Measurements from ENCODE around the gene CCKAR.
"Not testable (repeated sequence)": the region's sequence is repeated elsewhere in the genome, so short reads cannot be mapped to it uniquely, and the experiment has no call there.

The CCKAR gene

DNA sequence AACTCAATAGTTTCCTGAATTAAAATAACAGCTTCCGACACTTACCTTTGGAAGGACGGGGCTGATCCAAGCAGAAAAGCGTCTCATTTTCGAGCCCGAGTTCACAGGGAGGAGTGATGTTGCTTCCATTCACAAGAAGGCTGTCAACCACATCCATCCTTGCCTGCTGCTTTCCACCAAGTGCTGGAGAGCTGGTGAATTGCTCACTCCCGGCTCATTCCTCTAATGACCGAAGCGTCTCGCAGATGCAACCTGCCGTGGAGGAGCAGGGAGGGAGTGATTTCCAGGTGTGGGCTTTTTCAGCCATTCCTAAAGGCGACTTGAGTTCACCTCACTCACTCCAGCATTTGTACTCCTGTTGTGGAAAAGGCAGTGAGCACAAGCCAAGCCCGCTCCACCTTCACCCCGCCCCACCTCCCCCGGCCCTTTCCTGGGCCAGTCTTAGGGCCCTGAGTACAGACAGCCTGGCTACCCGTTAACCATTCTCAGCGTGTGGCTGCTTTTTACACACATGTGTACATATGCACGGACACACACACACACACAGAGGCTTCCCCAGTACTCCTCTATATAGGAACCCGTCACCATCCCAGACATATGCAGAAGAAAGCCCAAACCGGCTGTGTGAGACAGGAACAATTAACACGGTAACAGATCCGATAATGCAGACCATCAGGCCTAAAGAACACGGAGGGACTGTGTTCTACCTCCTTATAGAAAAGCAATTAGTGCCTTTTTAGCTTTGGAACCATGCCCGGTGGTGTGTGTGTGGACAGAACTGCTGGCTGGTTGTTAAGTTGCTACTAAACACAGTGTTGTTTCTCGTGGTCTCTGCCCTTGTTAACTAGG is at the start of gene CCKAR:
Gene CCKAR (minus strand): TSS at position 374 of the 849 bp plus-strand sequence. CDS start 217 bp downstream, at position 157.
- DNase-seq: peak in 2 of 51 donors; percentile 2 to 4

DNA sequence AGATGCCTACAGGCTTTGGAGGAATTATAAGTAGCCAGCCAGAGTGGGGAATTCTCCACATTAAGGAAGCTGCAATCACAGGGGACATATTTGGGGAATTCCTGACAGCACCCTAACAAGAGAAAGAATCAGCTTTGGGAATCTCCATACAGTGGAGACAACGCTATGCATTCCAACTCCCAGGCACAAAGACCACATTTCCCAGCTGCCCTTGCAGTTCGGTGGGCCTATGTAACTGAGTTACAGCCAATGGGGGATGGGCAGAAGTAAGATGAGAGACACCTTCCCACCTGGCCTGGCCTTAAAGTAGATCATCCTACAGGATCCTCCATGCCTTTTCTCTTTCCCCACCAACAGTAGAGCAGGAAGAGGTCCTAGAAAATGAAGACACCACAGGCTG is 43.4 kb upstream of the CCKAR start:
- DNase-seq: no peak

DNA sequence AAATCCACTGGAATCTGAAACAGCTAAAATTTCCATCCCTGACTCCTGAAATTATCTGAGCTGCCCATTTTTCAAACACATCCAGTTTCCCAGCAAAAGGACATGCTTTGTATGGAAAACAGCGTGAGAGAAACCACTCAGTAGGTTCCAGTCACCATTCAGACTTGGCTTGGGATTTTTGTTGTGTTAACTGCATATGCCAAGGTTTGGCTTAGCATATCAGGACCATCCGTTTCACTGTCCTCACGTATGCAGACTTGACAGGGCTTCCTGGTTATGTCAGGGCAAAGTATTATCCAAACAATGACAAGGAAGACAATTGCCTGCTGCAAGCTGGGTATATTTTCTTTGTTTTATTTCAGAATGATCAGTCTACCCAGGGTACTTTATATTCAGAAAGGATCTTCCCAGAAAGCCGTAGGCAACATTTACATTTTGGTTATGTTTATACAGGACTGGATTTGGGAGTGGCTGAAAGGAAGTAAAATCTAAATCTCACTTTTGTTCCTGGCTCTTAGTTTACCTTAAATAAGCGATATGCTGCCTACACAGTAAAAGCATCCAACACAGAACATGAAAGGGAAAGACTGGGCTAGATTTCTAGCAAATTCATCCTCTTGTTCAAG is 41.3 kb upstream of the CCKAR start:
- no peak for DNase-seq

- DNase-seq: no peak
These were observed 39.8 kb upstream of the CCKAR start for GRCh38 chr4:26530099-26530498.

GRCh38 chr4:26529479-26529878 is 39.2 kb upstream of the CCKAR start:
- peak in 5 of 51 donors; percentile 1 to 15 (median 5) for DNase-seq

DNA sequence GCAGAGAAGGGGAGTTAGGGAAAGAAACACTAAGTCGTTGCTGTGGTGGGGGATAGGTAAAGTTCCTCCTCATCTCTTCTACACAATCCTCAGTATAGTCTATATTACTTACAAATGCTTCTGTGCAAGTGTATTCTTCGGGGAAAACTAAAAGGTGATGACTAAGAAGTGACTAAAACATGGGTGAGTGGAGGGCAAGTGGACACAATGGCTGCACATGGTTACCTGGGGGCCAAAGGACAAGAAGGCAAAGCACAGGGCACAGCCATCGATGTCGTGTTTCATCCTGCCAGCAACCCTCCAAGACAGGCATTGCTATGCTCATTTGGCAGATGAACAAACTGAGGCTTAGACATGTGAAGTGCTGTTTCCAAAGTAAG is 35.5 kb upstream of the CCKAR start:
- DNase-seq: no peak

DNA sequence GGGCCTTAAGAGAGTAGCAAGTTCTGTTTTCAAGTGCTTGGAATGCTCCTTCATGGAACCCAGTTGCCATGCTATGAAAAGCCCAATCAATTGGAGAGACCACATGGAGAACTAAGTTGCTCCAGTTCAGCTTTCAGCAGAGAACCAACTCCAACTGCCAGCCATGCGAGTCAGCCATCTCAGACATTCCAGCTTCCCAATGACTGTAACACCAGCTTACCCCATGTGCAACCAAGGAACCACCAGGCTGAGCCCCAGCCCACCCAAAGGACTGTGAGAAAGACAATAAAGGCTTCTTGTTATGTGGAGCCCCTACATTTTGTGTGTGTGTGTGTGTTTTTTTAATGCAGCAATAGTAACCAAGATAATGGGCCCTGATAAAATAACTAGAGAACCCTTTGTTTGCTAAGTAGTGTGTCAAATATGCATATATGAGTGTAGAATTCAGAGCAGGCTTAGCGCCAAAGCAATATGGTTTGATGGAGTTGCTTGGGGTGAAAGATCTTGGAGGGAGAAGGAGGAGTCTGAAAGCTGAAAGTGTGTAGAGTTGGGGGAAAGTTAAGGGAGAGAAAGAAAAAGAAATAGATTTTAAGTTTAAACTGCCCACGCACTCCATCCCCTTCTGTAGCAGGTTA is 35.0 kb upstream of the CCKAR start:
- no peak for DNase-seq

DNA sequence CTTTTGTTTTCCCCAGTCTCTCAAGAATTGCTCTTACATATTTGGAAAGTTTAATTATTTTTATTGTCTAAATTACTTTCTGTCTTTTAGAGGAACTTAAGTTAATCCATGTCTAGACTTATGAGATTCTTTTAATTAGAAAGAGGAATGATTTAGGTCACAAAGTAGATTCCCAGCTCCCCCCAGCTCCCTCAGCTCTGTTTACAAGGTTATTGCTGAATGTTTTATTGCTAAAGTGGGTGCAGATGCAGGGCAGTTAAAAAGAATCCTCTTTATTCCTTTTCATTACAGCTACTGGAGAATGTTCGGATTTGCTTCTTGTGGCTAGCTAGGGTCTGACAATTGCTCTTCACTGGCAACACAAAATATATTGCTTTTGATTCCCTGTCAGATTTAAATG is 33.7 kb upstream of the CCKAR start:
- DNase-seq: no peak

DNA sequence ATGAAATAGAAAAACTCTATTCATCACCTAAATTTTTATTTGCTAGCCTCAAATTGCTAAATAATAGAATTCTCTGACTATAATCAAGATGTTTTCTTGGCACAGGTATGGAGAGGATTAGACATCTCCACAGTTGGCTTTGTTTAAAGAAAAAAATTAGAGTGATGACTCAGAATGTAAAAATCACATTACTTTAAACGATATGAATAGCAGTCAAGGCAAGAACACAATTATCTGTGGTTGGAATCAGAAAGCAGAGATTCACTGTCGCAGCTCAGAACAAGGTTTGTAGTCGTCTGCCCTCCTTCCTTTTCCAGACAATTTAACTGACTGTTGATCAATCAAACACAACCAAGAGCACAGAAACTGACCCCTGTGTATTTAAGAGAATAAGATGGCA is 32.2 kb upstream of the CCKAR start:
- peak in 1 of 51 donors; percentile 8 for DNase-seq

GRCh38 chr4:26520728-26521450 is 30.6 kb upstream of the CCKAR start:
- no peak for DNase-seq

- no peak for DNase-seq
These were observed 25.7 kb upstream of the CCKAR start for GRCh38 chr4:26515936-26516335.

DNA sequence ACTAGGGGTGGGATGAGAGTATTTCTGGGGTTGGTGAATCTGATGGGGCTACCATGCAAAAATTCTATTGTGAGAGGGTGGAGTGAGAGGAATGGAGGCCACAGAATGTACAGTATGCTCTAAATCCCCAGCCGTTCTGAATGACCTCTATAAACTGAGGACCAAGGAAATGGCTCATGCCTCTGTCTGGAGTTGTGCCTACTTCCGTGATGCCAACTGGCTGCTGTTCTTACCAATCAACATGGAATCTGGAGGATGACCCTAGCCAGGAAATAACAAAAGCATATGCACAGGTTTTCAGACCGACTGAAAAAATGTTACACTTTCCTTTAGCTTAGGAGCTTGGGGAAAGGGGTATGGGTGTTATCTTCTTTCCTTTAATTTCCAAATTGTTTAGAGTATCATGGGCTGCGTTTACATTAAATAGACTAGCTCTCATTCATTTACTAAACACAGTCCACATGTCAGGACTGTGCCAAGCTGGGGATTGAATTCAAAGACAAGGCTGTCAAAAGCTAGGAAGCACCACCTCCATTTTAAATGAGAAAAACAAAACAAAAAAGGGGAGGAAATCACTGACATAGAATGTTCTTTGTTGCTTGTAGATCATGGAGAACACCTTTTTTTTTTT is 20.2 kb upstream of the CCKAR start:
- no peak for DNase-seq

DNA sequence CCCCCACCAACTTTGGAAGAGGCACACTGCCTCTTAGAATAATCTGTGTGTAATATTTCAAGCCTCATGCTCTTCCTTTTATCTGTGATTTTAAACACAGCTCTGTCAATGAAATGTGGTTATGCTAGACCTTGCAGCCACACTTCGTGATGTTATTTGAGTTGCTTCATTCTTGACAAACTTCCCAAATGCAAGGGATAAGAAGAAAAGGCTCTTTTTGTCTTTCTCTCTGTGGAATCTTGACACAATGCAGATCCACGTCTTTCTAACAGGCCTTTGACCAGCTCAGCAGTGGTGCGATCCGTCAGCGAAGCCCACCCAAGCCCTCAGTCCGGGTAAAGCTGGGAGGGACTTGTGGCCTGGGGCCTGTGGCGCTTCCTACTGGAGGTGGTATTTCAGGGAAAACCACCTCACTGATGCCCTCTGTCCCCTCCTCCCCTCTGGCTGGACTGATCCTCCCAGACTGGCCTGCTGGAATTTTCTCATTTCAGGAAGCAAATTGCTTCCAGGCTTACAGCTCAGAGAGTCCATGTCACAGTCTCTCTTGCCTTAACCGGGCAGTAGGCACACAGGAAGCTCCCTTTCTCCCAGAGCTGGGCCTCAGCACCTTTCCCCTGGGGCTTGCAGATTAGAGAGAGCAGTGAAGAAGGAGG is 19.5 kb upstream of the CCKAR start:
- no peak for DNase-seq

DNA sequence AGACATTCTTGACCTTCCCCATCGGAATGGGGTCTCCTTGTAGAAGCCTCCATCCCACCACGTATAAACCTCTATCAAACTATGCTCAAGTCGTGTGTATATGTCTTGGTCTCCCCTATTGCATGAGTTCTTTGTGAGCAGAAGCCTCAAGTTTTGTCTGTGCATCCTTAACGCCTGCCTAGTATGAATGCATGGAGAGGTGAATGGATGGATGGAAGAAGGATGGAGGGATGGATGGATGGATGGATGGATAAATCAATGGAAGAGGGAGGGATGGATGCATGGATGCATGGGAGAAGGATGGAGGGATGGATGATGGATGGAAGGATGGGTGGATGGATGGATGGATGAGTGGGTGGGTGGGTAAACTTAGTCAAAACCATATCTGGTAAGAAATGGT is 17.0 kb upstream of the CCKAR start:
- no peak for DNase-seq

DNA sequence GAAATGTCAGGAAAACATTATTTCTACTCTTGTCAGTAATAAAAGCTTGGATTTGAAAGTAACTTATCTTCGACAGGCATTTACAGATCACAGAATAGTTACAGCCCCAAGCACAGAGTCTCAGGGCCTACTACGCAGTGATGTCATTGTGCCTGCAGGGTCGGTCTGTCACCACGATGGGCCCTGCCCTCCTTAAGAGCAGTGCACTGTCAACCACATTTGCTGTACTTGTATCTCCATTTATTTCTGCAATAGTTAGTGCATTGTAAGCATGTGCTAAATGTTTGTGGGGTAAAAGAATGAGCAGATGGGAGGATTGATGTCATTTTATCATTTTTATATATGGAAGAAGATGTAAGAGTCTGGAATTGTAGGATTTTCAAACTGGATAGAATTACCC is 13.6 kb upstream of the CCKAR start:
- DNase-seq: no peak

DNA sequence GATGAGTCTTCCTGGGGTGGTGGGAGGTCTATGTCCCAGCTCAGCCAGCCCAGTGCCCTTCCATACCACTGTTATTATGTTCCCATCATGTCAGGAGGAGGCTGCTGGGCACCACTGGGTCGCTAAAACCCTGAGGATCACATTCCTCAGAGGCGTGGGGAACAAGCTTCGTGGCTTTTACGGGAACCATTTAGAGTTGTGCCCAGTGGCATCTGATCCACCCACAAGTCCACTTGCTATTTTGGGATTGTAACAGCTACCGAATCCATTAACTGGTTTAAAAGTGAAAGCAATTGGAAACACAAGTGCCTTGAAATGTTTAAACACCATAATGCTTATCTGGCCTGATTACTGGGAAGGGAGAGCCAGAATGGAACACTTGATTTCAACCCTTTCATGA is 13.1 kb upstream of the CCKAR start:
- DNase-seq: no peak

DNA sequence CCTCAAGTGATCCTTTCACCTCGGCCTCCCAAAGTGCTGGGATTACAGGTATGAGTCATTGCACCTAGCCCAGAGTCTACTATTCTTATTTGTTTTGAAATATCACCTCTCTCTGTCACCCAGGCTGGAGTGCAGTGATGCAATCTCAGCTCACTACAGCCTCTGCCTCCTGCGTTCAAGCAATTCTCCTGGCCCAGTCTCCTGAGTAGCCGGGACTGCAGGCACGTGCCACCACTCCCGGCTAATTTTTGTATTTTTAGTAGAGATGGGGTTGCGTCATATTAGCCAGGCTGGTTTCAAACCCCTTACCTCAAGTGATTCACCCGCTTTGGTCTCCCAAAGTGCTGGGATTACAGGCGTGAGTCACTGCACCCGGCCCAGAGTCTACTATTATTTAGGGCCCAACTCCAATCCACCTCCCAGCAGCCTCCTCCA is 10.3 kb upstream of the CCKAR start:
- not testable (repeated sequence) for DNase-seq

DNA sequence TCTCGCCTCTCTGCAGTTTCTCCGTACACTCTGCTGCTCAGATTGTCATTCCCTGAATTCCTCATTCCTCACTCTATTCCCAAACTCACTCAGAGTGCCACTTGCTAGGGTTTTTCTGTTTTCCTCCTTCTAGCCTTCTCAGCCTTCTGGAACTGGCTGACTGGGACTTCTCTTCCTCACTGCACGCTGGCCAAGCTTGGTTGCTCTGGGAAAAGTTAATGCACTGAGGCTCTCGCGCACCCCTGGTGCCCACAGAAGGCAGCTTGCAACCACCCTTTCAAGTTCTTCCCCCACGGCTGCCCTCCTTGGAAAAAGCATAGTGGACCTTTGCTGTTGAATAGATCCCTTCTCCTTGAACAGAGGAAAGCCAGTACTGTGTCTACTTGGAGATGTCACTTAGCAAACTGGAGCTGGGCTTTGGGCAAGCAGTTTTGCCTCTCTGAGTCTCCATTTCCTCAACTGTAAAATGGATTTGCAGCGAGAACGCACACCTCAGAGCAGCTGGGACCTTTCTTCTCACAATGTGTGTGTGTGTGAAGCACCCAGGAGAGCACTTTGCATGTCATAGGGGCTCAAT is 6.0 kb upstream of the CCKAR start:
- DNase-seq: no peak

- DNase-seq: no peak
These were observed 3.2 kb upstream of the CCKAR start for GRCh38 chr4:26493461-26493860.

- no peak for DNase-seq
These were observed 1.3 kb upstream of the CCKAR start for GRCh38 chr4:26491449-26492170.
